ENCODE measurements around the gene OPRL1. TPM values are rescaled to one million over a fixed set of nuclear protein-coding genes. Genes with fewer than 3 reads are reported as not detected.

The OPRL1 gene
- total RNA-seq: 0.34 and 0.44 TPM in 2 replicates

GRCh38 chr20:64080013-64080812, at the start of gene OPRL1:
Gene OPRL1, plus strand, starts transcription at chr20:64080082. Its CDS starts 12,639 bp downstream, at chr20:64092721.

DNA sequence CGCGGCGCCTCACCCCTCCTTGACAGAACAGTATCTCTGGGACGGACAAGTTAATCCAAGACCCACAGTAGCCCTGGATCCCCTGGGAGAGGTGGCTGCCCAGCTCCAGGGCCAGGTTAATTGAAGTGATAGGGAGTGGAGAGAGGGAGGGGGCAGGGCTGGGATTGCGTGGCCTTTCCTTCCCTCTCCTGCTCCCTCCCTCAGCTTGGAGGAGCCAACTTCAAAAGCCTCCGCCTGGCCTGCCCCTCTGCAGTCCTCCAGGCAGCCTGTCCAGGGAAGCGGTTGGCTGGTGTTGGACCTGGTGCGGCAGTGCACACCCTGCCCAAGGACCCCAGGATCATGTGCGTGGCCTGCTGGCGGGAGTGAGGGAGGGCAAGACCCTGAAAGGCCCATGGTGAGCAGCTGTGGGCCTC, 43.9 kb upstream of the OPRL1 start, which contains the start of gene C20orf204:
TSS of gene C20orf204 (plus strand) at position 250 of the 413 bp plus-strand sequence. CDS start at position 392, 142 bp downstream.

DNA sequence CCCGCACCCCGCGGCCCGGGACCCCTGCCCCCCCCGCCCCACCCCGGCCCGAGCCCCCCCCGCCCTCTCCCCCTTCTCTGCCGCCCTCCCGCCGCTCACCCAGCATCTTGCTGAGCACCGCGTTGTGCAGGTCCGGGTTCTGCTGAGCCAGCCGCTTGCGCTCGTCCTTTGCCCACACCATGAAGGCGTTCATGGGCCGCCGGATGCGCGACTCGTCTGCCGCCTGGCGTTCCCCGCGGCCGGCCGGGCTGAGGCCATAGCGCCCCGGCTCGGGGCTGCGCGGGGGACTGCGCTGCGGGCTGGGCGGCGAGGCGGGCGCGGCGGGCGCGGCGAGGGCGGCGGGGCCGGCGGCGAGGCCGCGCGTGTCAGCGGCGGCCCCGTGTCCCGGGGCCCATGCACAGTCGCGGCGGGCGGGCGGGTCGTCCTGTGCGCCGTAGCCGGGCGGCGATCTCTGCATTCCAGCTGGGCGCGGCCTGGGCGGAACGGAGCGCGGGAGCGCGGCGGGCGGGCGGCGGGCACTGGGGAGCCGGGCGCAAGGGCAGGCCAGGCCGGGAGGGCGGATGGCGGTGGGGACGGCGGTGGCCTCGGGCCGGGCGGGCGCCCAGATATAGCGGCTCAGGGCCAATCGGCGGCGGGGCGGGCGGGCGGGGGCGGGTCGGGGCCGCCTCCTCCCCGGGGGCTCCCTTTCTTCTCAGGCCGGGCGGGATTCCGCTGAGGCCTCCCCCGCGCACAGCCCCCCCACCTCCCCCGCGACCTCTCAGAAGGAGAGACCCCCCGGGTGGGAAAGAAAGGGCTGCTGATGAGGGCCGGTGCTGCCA, 30.6 kb upstream of the OPRL1 start, which contains the start of gene SOX18:
TSS of gene SOX18 (minus strand) at position 580 of the 818 bp plus-strand sequence. CDS start at position 457, 123 bp downstream.

GRCh38 chr20:64062596-64063388, 17.1 kb upstream of the OPRL1 start, which contains the start of gene TCEA2:
Gene TCEA2, plus strand, starts transcription at chr20:64063198. Its CDS starts 115 bp downstream, at chr20:64063313.

DNA sequence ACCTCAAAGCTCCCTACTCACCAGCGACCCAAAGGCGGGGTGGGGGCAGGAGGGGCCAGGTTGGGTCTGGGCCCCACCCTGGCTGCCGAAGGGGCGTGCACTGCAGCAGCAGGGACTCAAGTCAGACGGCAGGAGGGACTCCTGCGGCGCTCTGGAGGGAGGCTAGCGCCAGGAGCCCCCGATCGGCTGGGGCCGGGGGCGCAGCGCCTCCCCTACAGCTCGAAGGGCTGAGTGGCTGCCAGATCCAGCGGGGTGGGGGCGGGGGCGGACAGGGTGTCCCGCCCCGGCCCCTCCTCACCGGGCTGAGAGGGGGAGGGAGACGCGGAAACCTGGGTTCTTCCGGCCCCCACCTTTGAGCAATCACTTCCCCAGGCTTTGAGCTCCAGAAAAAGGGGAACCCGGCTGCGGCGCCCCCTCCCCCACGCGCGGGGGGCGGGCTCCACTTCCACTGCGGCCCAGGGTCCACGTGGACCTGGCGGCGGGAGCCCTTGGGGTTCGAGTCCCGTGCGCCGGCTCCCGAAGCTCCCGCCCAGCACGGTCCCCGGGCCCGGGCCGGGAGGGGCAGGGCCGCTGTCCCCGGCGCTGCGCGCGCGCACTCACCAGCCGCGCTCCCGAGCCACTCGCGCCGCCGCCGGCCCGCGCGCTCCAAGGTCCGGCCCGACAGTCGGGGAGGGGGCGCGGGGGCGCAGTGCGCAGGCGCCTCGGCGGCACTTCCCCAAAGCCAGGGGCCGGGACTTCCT, 439 bp upstream of the OPRL1 start, which contains the start of gene RGS19:
TSS of gene RGS19 (minus strand) at position 246 of the 740 bp plus-strand sequence. CDS start 2,632 bp downstream, outside the sequence.

GRCh38 chr20:64083804-64084684, 4.2 kb downstream of the OPRL1 start, which contains the start of gene LKAAEAR1:
Gene LKAAEAR1, minus strand, starts transcription at chr20:64084398. Its CDS starts 179 bp downstream, at chr20:64084219.

GRCh38 chr20:64106981-64107735, 27.3 kb downstream of the OPRL1 start, which contains the start of gene NPBWR2:
Gene NPBWR2, minus strand, starts transcription at chr20:64107565. Its CDS starts 734 bp downstream, at chr20:64106831.

Other genes with a start within 250 kb of the OPRL1 start
- gene ZBTB46, start 248.8 kb upstream of the OPRL1 start, total RNA-seq: 3.0 and 6.2 TPM in 2 replicates
- gene ABHD16B, start 218.6 kb upstream of the OPRL1 start, total RNA-seq: not detected in 2 replicates
- 92.1 and 109 TPM in 2 replicates for gene TPD52L2, start 214.8 kb upstream of the OPRL1 start, total RNA-seq
- 33.3 and 34.3 TPM in 2 replicates for gene DNAJC5, start 185.0 kb upstream of the OPRL1 start, total RNA-seq
- gene UCKL1, start 123.7 kb upstream of the OPRL1 start, total RNA-seq: 9.9 and 12.8 TPM in 2 replicates
- 13.3 and 14.0 TPM in 2 replicates for gene ZNF512B, start 110.2 kb upstream of the OPRL1 start, total RNA-seq
- gene SAMD10, start 100.4 kb upstream of the OPRL1 start, total RNA-seq: not detected in 2 replicates
- 52.2 and 56.1 TPM in 2 replicates for gene PRPF6, start 99.0 kb upstream of the OPRL1 start, total RNA-seq
- 0.34 and 0.87 TPM in 2 replicates for gene C20orf204, start 43.9 kb upstream of the OPRL1 start, total RNA-seq
- gene SOX18, start 30.4 kb upstream of the OPRL1 start, total RNA-seq: 1.7 and 3.2 TPM in 2 replicates
- 26.6 and 26.8 TPM in 2 replicates for gene TCEA2, start 16.9 kb upstream of the OPRL1 start, total RNA-seq
- 8.2 and 11.9 TPM in 2 replicates for gene RGS19, start 564 bp upstream of the OPRL1 start, total RNA-seq
- gene LKAAEAR1, start 4.3 kb downstream of the OPRL1 start, total RNA-seq: 2.1 TPM in 2 replicates
- not detected in 2 replicates for gene NPBWR2, start 27.5 kb downstream of the OPRL1 start, total RNA-seq
- not detected in 2 replicates for gene MYT1, start 84.4 kb downstream of the OPRL1 start, total RNA-seq
- gene PCMTD2, start 175.7 kb downstream of the OPRL1 start, total RNA-seq: 26.1 and 48.2 TPM in 2 replicates